Cortex of kidney (tissue), 1 donor: Measurements from ENCODE around the gene WDR75.
"Not testable (repeated sequence)": the region's sequence is repeated elsewhere in the genome, so short reads cannot be mapped to it uniquely, and the experiment has no call there.

Experiments
- DNase-seq: peaks from one replicate; lab custom pipeline; 2025; lab: John Stamatoyannopoulos, UW

The WDR75 gene

DNA sequence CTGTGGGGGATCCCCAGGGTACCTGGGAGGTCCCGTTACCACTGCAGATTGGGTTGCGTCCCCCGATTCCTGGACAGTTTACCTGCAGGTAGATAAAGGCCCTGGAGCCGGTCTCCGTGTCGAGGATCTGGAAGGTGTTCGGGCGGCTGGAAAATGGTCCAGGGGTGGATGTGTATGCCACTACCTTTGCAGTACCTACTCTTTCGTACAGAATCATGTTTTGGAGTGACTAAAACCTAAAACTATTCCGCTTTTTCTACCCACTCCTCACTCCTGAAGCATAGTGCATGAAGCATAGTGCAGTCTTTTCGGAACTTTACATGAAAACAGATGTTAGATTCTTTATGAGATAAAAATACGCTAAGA is 418 bp downstream of the WDR75 start:
- no peak for DNase-seq

DNA sequence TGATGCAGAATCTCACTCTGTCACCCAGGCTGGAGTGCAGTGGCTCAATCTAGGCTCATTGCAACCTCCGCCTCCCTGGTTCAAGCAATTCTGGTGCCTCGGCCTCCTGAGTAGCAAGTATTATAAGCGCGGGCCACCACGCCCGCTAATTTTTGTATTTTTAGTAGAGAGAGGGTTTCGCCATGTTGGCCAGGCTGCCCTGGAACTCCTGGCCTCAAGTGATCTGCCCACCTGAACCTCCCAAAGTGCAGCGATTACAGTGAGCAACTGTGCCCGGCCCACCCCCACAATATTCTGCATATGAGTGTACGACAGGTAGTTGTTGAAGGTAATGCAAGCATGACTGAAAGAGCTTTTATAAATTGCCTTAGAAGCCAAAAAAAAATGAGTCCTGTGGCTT is 1.2 kb downstream of the WDR75 start:
- no peak for DNase-seq

GRCh38 chr2:189444322-189444721 is 3.0 kb downstream of the WDR75 start:
- DNase-seq: no peak

- DNase-seq: no peak
These were observed 5.5 kb downstream of the WDR75 start for GRCh38 chr2:189446780-189447179.

DNA sequence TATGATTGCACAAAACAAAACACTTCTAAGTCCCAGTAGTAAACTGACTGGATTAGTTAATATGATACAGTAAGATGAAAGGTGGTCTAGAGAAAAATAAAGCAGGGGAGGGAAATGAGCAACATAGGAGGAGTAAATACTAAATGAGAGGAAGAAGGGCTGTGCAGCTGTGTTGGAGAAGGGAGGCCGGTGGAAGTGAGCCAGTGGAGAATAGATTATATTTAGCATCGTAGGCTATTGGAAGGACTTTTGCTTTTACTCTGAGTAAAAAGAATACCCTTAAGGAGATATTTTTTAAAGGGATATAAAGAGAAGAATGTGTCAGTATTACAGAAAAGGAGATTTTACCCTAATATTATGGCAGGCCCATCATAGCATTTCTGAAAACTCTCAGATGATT is 12.7 kb downstream of the WDR75 start:
- no peak for DNase-seq

- DNase-seq: no peak
These were observed 23.8 kb downstream of the WDR75 start for GRCh38 chr2:189465076-189465475.

- DNase-seq: no peak
These were observed 24.2 kb downstream of the WDR75 start for GRCh38 chr2:189465478-189465877.

GRCh38 chr2:189466046-189466445 is 24.8 kb downstream of the WDR75 start:
- no peak for DNase-seq

- DNase-seq: no peak
These were observed 25.4 kb downstream of the WDR75 start for GRCh38 chr2:189466656-189467055.

- DNase-seq: no peak
These were observed 25.9 kb downstream of the WDR75 start for GRCh38 chr2:189467160-189467559.

DNA sequence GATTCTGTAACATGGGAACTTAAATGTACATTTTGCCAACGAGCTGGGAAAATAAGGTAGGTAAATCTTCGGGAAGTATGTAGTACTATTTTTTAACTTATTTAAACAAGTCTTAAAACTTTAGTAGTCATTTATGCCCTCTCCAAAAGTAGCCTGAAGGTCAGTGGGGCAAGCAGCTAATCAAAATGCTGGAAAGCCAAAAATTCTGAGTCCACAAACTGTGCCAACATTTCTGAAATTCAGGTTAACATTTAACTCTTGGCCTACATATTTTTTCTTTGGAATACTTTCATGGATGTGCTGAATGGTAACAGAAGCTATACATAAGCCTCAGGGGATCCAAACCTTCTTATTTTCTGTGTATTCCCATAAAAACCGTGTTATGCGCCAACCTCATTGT is 26.3 kb downstream of the WDR75 start:
- no peak for DNase-seq

DNA sequence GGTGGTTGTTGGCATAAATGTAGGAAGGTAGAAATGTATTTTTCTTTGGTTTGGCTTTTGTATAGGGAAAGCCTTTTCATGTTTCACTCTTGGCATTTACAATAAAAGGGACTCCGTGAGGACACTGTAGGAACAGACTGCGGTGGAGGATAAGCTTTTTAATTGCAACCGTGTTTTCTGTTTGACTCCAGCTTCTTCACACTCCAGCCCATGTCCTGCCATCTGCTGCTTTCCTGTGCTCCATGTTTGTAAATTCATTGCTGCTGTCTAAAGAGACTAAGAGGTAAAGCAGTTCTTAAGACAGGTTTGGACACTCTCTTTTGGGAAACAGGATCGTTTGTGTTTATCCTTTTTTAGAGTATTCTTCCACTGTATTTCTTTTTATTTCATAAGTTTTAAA is 33.3 kb downstream of the WDR75 start:
- DNase-seq: no peak

GRCh38 chr2:189477756-189478155 is 36.5 kb downstream of the WDR75 start:
- DNase-seq: no peak

DNA sequence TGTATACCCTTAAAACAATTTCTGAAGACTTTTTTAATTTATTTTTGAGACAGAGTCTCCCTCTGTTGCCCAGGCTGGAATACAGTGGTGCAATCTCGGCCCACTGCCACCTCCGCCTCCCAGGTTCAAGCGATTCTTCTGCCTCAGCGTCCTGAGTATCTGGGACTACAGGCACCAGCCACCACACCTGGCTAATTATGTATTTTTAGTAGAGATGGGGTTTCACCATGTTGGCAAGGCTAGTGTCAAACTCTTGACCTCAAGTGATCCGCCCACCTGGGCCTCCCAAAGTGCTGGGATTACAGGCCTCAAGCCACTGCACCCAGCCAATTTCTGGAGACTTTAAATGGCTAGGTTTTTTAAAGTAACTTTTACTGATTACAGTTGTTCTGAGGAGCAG is 37.0 kb downstream of the WDR75 start:
- DNase-seq: not testable (repeated sequence)

DNA sequence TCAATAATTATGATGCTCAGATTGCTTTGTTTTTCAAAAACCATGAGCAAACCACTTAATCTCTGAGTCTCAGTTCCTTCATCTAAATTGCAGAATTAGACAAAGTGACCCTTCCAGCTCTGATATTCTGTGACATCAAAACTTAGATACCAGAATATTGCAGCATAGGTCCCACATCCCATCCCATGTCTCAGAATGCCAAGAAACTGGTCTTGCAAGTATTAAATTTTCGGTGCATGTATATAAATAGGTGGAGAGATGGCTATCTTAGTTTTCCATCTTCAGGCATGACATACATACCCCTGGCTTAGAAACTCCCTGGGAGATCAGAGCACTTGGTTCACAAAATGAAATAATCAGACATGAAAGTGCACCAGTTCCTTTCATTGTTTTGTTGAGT is 39.8 kb downstream of the WDR75 start:
- no peak for DNase-seq

- DNase-seq: no peak
These were observed 42.3 kb downstream of the WDR75 start for GRCh38 chr2:189483571-189483970.

DNA sequence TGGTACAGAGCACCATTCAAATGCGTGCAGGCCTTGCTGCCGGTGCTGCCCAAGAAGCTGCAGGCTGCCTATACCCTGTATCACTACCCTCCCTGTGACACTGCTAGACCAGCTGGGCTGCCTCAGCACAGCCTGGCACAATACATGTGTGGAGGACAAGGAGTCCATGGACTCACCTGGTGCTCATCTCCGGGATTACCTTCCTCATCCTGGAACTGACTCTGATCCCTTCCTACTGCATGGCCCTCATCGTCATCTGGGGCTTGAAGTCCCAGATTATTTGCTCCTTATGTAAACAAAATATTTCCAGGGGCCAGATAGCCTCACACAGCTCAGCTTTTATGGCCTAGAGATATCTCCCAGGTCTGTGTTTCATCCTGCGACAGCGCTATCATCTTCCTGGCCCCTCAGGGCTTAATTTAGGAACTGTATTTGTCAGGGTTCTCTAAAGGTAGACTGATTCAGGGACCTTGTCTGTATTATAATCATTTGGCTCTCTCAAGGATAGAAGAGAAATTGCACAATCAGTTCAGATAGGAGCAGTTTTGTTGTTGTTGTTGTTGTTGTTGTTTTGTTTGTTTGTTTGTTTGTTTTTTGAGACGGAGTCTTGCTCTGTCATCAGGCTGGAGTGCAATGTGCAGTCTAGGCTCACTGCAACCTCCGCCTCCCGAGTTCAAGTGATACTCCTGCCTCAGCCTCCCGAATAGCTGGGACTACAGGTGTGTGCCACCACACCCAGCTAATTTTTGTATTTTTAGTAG is 42.9 kb downstream of the WDR75 start:
- no peak for DNase-seq

DNA sequence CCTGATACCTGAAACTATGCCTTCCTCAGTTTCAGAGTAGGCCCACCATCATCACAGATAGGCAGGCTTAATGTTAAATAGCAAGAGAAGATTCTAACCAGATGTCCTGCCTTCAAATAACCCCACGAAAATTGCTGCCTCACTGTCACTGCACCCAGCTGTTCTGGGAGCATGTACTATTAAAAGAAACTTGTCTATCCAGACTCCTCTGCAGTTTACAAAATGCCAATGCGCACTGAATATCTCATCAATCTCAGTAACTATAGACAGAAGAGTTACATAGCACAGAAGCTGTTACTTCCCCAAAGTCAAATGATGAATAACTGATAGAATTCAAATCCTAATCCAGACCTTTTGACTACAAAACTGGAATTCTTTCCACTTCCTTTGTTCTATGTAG is 43.9 kb downstream of the WDR75 start:
- no peak for DNase-seq

- DNase-seq: no peak
These were observed 45.0 kb downstream of the WDR75 start for GRCh38 chr2:189486237-189486770.

GRCh38 chr2:189487283-189488007 is 46.2 kb downstream of the WDR75 start:
- no peak for DNase-seq

- DNase-seq: no peak
These were observed 46.7 kb downstream of the WDR75 start for GRCh38 chr2:189488008-189488310.

DNA sequence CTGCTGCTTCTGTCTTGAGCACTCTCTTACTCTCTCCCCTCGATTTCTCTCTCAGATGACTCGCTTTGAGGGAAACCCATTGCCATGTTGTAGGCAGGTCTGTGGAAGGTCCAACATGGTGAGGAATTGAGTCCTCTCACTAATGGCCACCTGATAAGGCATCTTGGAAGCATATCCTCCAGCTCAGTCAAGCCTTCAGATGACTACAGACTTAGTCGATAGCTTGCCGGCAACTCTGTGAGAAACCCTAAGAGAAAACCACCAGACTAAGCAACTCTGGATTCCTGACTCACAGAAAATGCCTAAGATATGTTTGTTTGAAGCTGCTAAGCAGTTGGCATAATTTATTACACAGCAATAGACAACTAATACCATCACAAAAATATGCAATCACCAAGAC is 51.2 kb downstream of the WDR75 start:
- DNase-seq: no peak

DNA sequence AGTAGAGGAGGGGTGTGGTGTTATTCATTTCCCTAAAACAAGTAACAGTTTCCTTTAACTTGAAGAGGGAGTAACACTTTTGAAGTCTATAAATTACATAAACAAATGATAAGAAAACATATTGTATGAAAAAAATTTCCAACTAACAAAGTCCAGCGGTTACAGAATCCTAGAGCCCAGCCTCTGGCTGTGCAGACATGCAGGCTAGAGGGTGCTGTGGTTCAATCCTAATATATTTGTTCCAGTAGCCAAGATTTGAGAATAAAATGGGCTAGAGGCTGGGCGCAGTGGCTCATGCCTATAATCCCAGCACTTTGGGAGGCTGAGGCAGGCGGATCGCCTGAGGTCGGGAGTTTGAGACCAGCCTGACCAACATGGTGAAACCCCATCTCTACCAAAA is 56.9 kb downstream of the WDR75 start:
- no peak for DNase-seq

- no peak for DNase-seq
These were observed 57.9 kb downstream of the WDR75 start for GRCh38 chr2:189499137-189499536.
